HG03039 (cell line): ENCODE measurements around the gene ENOX1.

Experiments used
- ATAC-seq: cut with Tn5 transposase; IDR thresholded peaks from one replicate; pipeline ENCODE4 v1.9.1; 2021; ENCODE audit warnings: mild to moderate bottlenecking, moderate library complexity; ENCODE audit not compliant: unreplicated experiment

ENOX1 gene

DNA sequence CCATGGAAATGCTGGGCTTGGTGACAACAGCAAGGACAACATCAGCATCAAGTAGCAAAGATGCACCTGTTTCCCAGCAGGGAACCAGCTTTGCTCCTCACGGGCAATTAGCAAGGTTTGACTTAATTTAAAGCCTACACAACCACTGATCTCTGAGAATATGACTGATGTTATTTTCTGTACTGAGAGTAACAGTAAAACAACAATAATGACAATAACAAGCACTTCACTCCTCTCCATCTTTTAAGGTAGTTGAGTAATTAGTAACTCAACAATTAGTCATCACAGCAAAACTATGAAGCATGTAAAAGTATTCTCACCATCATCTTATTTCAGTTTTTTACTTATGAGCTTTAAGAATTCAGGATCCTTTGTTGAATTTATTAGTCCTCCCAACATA, 37.3 kb downstream of the ENOX1 start:
- ATAC-seq = no peak

GRCh38 chr13:43744261-43745031, 42.3 kb downstream of the ENOX1 start:
- ATAC-seq = no peak

GRCh38 chr13:43742911-43743310, 43.9 kb downstream of the ENOX1 start:
- ATAC-seq = no peak

DNA sequence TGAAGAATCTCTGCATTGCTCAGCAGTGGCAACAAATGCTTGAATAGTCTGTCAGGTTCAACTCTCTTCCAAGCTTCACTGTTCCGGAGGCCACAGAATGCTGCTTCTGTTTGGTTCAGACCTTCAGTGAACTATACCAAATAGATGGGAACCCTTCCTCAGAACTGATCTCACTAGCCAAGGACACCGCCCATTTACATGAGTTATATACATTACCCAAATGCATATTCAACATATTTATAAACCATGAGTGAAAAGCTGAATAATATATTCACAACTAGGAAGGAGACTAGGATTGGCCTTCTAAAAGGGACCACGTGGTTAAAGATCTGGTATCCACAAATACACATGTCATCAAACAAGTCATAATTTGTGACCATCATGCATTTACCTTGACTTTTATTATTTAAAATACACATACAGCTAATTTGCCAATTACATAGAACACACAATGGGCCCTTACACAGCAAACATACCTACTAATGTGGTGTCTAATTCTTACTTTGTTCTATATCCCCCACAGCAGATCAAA, 49.3 kb downstream of the ENOX1 start:
- ATAC-seq = no peak

DNA sequence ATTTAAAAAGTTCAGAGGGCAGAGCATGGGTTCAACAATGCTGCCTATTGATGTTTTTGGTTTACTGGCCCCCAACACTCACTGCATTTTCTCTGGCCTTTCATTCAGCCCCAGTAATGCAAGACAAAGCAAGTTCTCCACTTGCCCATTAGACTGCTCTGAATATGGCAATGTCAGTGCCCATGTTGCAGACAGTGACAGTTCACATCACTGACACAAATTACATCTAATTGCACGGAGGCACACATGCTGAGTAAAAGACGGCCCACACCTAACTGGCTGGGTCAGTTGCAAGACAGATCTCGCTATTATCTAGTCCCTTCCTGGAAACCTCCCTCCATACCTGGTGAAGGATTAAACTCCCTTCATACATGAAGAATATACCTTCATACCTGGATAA, 54.0 kb downstream of the ENOX1 start:
- ATAC-seq = no peak

- ATAC-seq = no peak
These were observed 55.5 kb downstream of the ENOX1 start for GRCh38 chr13:43731296-43731695.

- ATAC-seq = no peak
These were observed 56.1 kb downstream of the ENOX1 start for GRCh38 chr13:43730642-43731041.

DNA sequence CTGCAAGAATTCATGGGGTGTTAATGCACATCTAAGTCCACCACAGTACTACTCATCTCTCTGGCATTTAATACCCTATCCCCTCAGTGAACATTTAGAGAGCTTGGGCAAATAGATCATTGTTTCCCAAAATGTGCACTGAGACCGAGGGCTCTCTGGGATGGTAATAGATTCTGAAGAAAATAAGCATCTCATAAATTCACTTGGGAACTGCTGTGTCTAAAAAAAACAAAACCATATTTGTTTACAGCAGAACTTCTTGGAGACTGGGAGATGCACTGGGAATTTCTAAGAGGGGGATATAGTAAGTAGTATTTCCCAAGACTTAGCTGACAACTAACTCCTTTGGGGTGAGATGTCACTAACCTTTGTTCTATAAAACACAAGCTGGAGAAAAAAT, 58.4 kb downstream of the ENOX1 start:
- no peak for ATAC-seq

DNA sequence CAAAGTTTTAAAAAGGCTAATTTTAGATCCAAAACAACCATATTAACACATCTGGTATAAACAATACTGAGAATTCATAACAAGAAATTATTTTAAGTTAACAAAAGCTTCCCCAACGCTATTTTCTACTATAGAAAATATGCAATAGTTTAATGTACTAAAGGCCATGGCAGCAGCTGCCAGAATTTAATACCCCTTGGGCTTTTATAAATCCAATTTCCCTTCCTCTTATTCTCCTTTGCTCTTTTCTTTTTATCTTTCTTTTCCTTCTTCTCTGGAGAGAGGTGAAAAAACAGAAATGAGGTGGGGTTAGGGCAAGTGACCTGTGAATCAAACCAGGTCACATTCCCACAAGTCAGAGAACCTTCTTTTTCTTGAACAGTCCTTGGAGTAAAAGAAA, 58.9 kb downstream of the ENOX1 start:
- ATAC-seq = no peak

DNA sequence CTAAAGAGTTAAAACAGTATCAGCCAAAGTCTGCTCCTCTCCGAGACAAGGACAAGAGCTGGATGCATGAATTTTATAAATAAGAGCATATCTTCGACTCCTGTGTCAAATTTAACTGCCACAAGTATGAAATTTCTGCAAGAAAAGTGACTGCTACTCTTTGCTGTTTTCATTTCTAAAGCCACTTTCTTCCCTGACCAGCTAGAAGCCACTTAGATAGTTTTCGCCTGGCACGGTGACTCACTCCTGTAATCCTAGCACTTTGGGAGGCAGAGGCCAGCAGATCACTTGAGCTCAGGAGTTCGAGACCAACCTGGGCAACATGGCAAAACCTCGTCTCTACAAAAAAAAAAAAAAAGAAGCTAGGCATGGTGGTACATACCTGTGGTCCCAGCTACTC, 61.3 kb downstream of the ENOX1 start:
- no peak for ATAC-seq

GRCh38 chr13:43720780-43721397, 65.9 kb downstream of the ENOX1 start:
- no peak for ATAC-seq

DNA sequence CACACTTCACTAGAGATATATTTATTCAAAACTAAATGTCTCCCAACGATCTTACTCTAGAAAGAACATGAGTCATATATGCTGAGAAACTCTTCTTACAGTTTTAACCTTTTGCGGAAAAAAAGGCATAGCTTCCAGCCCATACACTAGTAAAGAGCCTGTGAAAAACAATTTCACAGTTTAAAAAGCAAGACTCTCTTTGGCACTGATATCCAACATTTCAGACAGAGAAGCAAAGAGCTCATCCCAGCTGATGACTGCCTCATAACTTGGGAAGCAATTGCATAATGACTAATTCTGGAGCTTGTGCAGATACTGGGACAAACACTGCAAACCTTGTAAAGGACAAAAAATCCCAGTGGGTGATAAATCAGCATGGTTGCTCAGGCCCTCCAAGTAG, 88.0 kb downstream of the ENOX1 start:
- ATAC-seq = no peak

GRCh38 chr13:43698009-43698408, 88.8 kb downstream of the ENOX1 start:
- no peak for ATAC-seq

DNA sequence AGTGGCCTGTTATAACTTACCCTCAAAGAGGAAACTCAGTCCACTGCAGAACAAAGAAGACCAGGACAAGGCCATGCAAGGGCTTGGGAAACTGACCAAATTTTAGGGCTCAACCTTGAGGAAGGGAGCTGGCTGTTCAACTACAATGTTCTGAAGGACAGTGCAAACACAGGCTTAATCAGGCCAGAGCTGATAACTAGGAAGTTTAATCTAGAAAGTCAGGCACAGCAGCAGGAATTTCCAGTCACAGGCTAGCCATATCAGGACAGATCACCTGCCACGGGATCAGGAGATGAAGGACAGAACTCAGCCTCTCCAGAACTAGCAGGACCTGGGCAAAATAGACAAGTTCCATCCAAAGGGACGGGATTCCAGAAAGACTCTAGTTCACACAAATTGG, 89.4 kb downstream of the ENOX1 start:
- no peak for ATAC-seq

GRCh38 chr13:43694146-43694664, 92.6 kb downstream of the ENOX1 start:
- ATAC-seq = no peak

DNA sequence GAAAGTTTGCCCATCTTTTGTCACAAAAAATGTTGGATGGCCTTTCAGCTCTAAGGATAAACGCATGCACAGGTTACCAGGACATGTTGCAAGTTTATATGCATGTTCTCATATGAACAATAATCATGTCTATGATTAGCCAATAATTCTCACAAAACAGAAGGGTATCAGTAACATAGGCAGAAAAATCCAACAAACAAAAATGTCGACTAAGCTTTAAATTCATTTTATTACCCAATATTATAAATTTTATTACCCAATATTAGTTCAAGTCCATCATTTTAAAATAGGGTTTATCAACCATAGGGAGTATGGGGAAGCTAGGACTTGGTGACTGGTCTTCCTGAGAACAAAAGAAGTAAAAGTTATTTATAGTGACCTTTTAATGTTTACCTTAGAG, 93.1 kb downstream of the ENOX1 start:
- ATAC-seq = no peak

- ATAC-seq = no peak
These were observed 98.4 kb downstream of the ENOX1 start for GRCh38 chr13:43688227-43688907.

DNA sequence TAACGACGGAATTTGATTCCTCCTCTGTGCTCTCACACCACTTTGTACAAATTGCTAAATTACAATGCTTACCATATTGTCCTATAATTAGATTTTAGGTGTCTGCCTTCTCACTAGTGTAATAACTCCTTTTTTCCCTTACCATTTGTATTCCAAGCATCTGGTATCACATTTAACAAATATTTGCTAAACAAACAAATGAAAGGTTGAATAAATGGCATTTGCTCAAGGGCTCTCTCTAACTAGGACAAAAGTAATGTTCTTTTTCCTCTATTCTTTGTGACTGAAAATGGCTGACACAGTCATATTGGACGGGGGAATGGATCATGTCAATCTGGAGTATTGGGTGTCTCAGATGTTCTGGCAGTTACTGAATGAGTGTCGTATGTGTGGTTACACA, 99.7 kb downstream of the ENOX1 start:
- no peak for ATAC-seq

GRCh38 chr13:43686557-43686956, 100.2 kb downstream of the ENOX1 start:
- no peak for ATAC-seq

DNA sequence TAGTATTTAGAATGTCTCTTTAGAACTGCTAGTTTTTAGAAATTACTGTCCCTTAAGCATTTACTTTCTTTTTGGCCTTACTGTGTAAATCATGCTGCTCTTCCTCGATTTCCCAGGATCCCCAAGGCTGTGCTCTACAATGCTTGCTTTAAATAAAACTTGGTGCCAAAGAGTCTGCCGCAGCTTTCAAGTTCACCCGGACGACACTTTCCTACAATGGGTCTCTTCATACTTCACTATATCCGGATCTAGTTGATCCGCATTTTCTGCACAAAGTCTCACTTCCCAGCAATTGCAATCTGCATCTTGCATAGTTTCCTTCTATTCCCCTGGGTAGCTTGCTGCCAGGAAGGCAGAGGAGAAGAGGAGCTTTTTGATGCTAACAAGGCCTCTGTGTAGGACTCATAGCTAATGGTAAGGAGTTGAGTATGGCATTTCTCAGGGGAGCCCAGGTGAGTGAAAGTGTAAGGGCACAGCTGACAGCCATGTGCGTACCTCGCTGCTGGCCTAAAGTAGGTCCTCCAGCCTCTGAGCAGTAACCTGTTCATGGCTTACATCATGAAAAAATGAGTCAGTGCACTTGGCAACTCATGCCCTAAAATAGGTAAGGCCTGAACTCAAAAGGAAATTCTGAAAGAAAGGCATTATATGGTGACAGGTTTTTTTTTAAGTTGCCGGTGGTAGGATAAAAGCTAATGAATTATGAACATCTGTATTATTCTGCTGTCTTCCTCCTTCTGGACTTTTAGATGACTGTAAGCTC, 101.6 kb downstream of the ENOX1 start:
- no peak for ATAC-seq

- ATAC-seq = no peak
These were observed 104.1 kb downstream of the ENOX1 start for GRCh38 chr13:43682701-43683100.
